Right lobe of liver (tissue), 4 donors: ENCODE results near the gene EFHD1.

Experiments used
- POLR2A ChIP-seq: fragments of 450-650 bp; IDR thresholded peaks from one replicate; pipeline ENCODE4 v1.6.1; 2017; ENCODE audit warnings: antibody characterized with exemption, mild to moderate bottlenecking
- TF ChIP-seq, protein P1 (sequence below), 4 donors: fragments of 200-600 bp in 3 of 4; fragments of 450-650 bp in 1 of 4; IDR thresholded peaks; one replicate each; pipeline versions ENCODE4 v1.5.1 to v1.8.0; 2016 to 2022; ENCODE audit warnings: antibody characterized with exemption in 4 of 4, mild to moderate bottlenecking in 2 of 4
- donor health status: DM: no; HTN: no; CAD: no.
- donor health status: DM: no; HTN: no; CAD: no.
- donor health status: DM: no; HTN: yes; CAD: no.

DNA sequence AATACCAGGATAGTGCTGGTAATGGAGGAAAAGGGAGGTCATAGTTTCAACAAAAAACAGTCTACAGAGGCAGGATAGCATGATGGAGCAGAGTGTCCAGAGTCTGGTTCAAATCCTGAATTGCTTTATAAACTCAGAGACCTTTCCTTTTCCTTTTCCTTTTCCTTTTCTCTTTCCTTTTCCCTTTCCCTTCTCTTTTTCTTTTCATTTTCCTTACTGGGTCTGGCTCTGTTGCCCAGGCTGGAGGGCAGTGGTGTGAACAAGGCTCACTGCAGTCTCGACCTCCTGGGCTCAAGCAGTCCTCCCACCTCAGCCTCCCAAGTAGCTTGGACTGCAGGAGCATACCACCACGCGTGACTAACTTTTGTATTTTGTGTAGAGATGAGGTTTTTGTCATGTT, 95.4 kb downstream of the EFHD1 start:
- TF ChIP-seq, protein P1, sequence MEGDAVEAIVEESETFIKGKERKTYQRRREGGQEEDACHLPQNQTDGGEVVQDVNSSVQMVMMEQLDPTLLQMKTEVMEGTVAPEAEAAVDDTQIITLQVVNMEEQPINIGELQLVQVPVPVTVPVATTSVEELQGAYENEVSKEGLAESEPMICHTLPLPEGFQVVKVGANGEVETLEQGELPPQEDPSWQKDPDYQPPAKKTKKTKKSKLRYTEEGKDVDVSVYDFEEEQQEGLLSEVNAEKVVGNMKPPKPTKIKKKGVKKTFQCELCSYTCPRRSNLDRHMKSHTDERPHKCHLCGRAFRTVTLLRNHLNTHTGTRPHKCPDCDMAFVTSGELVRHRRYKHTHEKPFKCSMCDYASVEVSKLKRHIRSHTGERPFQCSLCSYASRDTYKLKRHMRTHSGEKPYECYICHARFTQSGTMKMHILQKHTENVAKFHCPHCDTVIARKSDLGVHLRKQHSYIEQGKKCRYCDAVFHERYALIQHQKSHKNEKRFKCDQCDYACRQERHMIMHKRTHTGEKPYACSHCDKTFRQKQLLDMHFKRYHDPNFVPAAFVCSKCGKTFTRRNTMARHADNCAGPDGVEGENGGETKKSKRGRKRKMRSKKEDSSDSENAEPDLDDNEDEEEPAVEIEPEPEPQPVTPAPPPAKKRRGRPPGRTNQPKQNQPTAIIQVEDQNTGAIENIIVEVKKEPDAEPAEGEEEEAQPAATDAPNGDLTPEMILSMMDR (IDR thresholded peaks at IDR 0.05) = no peak
- no peak for TF ChIP-seq POLR2A
